ENCODE measurements around the gene COL6A1. TPM values are rescaled to one million over a fixed set of nuclear protein-coding genes. Genes with fewer than 3 reads are reported as not detected.

Gene COL6A1
- total and polyA plus RNA-seq, 5 donors = 112 to 192 (median 165) TPM

- WGBS = 83% methylated on average over 18 of the region's 18 CpGs
Observed at GRCh38 chr21:45991606-45992300, 10.2 kb downstream of the COL6A1 start.

GRCh38 chr21:45992301-45993209, 11.0 kb downstream of the COL6A1 start:
- DNase-seq (peak; percentile 64 to 75 (median 67)), ATAC-seq (peak; percentile 24 to 27)
- no peaks in the 10 kb centered on the region for H3K27me3 ChIP-seq (ENCODE audit: control insufficient read depth, insufficient read depth)
- peak overlapping the region; percentile 13 for H3K27ac ChIP-seq (ENCODE audit: low read length)
- intact Hi-C loops (cut with DNase I) = no loop called here
- 70% methylated on average over 32 of the region's 32 CpGs for WGBS
- H3K4me1 ChIP-seq (ENCODE audit: control insufficient read depth, insufficient read depth, low read length) = no peaks in the 10 kb centered on the region
- no peaks in the 10 kb centered on the region for H3K9me3 ChIP-seq (ENCODE audit: control insufficient read depth, low read length)
- no peak overlapping the region for H3K4me3 ChIP-seq (ENCODE audit: low read length)

More at GRCh38 chr21:45991606-45992300, 10.2 kb downstream of the COL6A1 start:
- Histone ChIP-seq H3K4me1 (ENCODE audit: control insufficient read depth, insufficient read depth, low read length) (no peaks in the 10 kb centered on the region), H3K9me3 (ENCODE audit: control insufficient read depth, low read length) (no peaks in the 10 kb centered on the region), H3K27ac (ENCODE audit: low read length) (no peak overlapping the region), H3K4me3 (ENCODE audit: low read length) (no peak overlapping the region), H3K27me3 (ENCODE audit: control insufficient read depth, insufficient read depth) (no peaks in the 10 kb centered on the region)
- intact Hi-C loops (cut with DNase I) = no loop called here
- no peak for ATAC-seq
- peak in 1 of 3 donors; percentile 44 for DNase-seq

GRCh38 chr21:45993210-45994085, 11.9 kb downstream of the COL6A1 start:
- Histone ChIP-seq H3K4me1 (ENCODE audit: control insufficient read depth, insufficient read depth, low read length) (no peaks in the 10 kb centered on the region), H3K9me3 (ENCODE audit: control insufficient read depth, low read length) (no peaks in the 10 kb centered on the region), H3K27ac (ENCODE audit: low read length) (no peak overlapping the region), H3K4me3 (ENCODE audit: low read length) (no peak overlapping the region), H3K27me3 (ENCODE audit: control insufficient read depth, insufficient read depth) (no peaks in the 10 kb centered on the region)
- ATAC-seq (peak; percentile 30 to 34), DNase-seq (peak; percentile 65 to 84 (median 77))
- intact Hi-C loops (cut with DNase I) = no loop called here
- WGBS = 75% methylated on average over 44 of the region's 44 CpGs

- H3K4me3 ChIP-seq (ENCODE audit: low read length) = no peak overlapping the region
- H3K27ac ChIP-seq (ENCODE audit: low read length) = no peak overlapping the region
- ATAC-seq (no peak), DNase-seq (peak; percentile 28 to 59 (median 58))
- no peaks in the 10 kb centered on the region for H3K9me3 ChIP-seq (ENCODE audit: control insufficient read depth, low read length)
- WGBS = 78% methylated on average over 24 of the region's 24 CpGs
- H3K4me1 ChIP-seq (ENCODE audit: control insufficient read depth, insufficient read depth, low read length) = no peaks in the 10 kb centered on the region
- intact Hi-C loops (cut with DNase I) = no loop called here
- no peaks in the 10 kb centered on the region for H3K27me3 ChIP-seq (ENCODE audit: control insufficient read depth, insufficient read depth)
Observed at GRCh38 chr21:45994086-45994661, 12.6 kb downstream of the COL6A1 start.

GRCh38 chr21:45994759-45995685, 13.5 kb downstream of the COL6A1 start:
- no peaks in the 10 kb centered on the region for H3K27me3 ChIP-seq (ENCODE audit: control insufficient read depth, insufficient read depth)
- WGBS = 84% methylated on average over 33 of the region's 33 CpGs
- H3K4me3 ChIP-seq (ENCODE audit: low read length) = no peak overlapping the region
- peak; percentile 10 to 52 (median 44) for DNase-seq
- ATAC-seq = no peak
- no peaks in the 10 kb centered on the region for H3K9me3 ChIP-seq (ENCODE audit: control insufficient read depth, low read length)
- intact Hi-C loops (cut with DNase I) = no loop called here
- H3K27ac ChIP-seq (ENCODE audit: low read length) = no peak overlapping the region
- no peaks in the 10 kb centered on the region for H3K4me1 ChIP-seq (ENCODE audit: control insufficient read depth, insufficient read depth, low read length)

GRCh38 chr21:45995686-45996179, 14.2 kb downstream of the COL6A1 start:
- DNase-seq (peak; percentile 14 to 51 (median 44)), ATAC-seq (no peak)
- Histone ChIP-seq H3K4me3 (ENCODE audit: low read length) (no peak overlapping the region), H3K27ac (ENCODE audit: low read length) (no peak overlapping the region), H3K4me1 (ENCODE audit: control insufficient read depth, insufficient read depth, low read length) (no peaks in the 10 kb centered on the region), H3K9me3 (ENCODE audit: control insufficient read depth, low read length) (no peaks in the 10 kb centered on the region), H3K27me3 (ENCODE audit: control insufficient read depth, insufficient read depth) (no peaks in the 10 kb centered on the region)
- WGBS = 74% methylated on average over 6 of the region's 6 CpGs
- intact Hi-C loops (cut with DNase I) = no loop called here

- peak; percentile 16 to 53 (median 51) for DNase-seq
- H3K9me3 ChIP-seq (ENCODE audit: control insufficient read depth, low read length) = no peaks in the 10 kb centered on the region
- H3K4me1 ChIP-seq (ENCODE audit: control insufficient read depth, insufficient read depth, low read length) = no peaks in the 10 kb centered on the region
- WGBS = 89% methylated on average over 27 of the region's 27 CpGs
- H3K4me3 ChIP-seq (ENCODE audit: low read length) = no peak overlapping the region
- no peak for ATAC-seq
- no peaks in the 10 kb centered on the region for H3K27me3 ChIP-seq (ENCODE audit: control insufficient read depth, insufficient read depth)
- intact Hi-C loops (cut with DNase I) = no loop called here
- H3K27ac ChIP-seq (ENCODE audit: low read length) = no peak overlapping the region
Observed at GRCh38 chr21:45996311-45997204, 15.0 kb downstream of the COL6A1 start.

GRCh38 chr21:45997205-45997494, 15.6 kb downstream of the COL6A1 start:
- ATAC-seq (no peak), DNase-seq (peak in 2 of 3 donors; percentile 15 to 28)
- 88% methylated on average over 9 of the region's 9 CpGs for WGBS
- H3K27ac ChIP-seq (ENCODE audit: low read length) = no peak overlapping the region
- no peaks in the 10 kb centered on the region for H3K9me3 ChIP-seq (ENCODE audit: control insufficient read depth, low read length)
- intact Hi-C loops (cut with DNase I) = no loop called here
- H3K4me3 ChIP-seq (ENCODE audit: low read length) = no peak overlapping the region
- no peaks in the 10 kb centered on the region for H3K27me3 ChIP-seq (ENCODE audit: control insufficient read depth, insufficient read depth)
- no peaks in the 10 kb centered on the region for H3K4me1 ChIP-seq (ENCODE audit: control insufficient read depth, insufficient read depth, low read length)

Measured in right cardiac atrium (tissue), 5 donors.